Measurements from ENCODE around the gene GAA. TPM values are rescaled to one million over a fixed set of nuclear protein-coding genes. Genes with fewer than 3 reads are reported as not detected.

Gene GAA
- total and polyA plus RNA-seq, 2 donors (not counting 1 experiment from before 2014, with no cell fraction given), result 32.3 to 39.4 TPM

DNA sequence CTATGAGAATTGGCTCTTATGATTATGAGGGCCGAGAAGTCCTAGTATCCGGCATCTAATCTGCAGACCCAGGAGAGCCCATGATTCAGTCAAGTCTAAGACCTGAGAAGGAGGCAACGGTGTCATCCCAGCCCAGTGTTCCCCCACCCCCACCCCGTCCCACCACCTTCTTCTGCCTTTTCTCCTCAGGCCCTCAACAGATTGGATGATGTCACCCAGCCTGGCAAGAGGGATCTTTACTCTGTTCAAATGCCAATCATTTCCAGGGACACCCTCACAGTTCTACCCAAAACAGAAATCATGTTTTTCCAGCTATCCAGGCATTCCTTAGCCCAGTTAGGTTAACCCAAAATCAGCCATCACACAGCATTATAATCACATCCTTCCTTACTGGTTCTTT is 10.0 kb upstream of the GAA start:
- Mint-ChIP-seq H3K27ac (no peak overlapping the region), H3K4me3 (no peak overlapping the region), H3K9me3 (ENCODE audit: insufficient read depth) (no peaks in the 10 kb centered on the region), H3K4me1 (no peaks in the 10 kb centered on the region), H3K27me3 (peaks cover 4% of the 10 kb centered on the region)
- no peaks in the 10 kb centered on the region for H3K79me2 ChIP-seq (ENCODE audit: control insufficient read depth, insufficient read depth, low read length)
- WGBS (ENCODE audit: insufficient coverage), result 83% methylated on average over 3 of the region's 4 CpGs
- CTCF ChIA-PET, result interaction anchor here (0.7 to 2.3 kb wide), 2 partner anchors 10 to 14 kb away, joined by 3 to 8 read pairs; partner anchors contain the start of gene GAA
- TF ChIP-seq, protein P1, sequence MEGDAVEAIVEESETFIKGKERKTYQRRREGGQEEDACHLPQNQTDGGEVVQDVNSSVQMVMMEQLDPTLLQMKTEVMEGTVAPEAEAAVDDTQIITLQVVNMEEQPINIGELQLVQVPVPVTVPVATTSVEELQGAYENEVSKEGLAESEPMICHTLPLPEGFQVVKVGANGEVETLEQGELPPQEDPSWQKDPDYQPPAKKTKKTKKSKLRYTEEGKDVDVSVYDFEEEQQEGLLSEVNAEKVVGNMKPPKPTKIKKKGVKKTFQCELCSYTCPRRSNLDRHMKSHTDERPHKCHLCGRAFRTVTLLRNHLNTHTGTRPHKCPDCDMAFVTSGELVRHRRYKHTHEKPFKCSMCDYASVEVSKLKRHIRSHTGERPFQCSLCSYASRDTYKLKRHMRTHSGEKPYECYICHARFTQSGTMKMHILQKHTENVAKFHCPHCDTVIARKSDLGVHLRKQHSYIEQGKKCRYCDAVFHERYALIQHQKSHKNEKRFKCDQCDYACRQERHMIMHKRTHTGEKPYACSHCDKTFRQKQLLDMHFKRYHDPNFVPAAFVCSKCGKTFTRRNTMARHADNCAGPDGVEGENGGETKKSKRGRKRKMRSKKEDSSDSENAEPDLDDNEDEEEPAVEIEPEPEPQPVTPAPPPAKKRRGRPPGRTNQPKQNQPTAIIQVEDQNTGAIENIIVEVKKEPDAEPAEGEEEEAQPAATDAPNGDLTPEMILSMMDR (IDR thresholded peaks at IDR 0.05), result no peak
- no peak for TF ChIP-seq EZH2 (IDR thresholded peaks at IDR 0.05; ENCODE audit: borderline replicate concordance, insufficient read depth, low read depth, low read length, poor library complexity, severe bottlenecking)
- no peak overlapping the region for H3K4me3 ChIP-seq (ENCODE audit: control extremely low read depth in 1 of 5, extremely low read depth in 1 of 5, insufficient read depth in 1 of 5, low read depth in 2 of 5, low read length in 4 of 5)
- no peak overlapping the region for H3K4me2 ChIP-seq (replicated peaks; ENCODE audit: low read depth, low read length, poor library complexity, severe bottlenecking)
- POLR2A ChIA-PET, result no interaction called here
- no peaks in the 10 kb centered on the region for H3K4me1 ChIP-seq (ENCODE audit: control insufficient read depth in 2 of 2, insufficient read depth in 2 of 2, low read length in 2 of 2)
- no peak overlapping the region for H3K27ac ChIP-seq (ENCODE audit: low read length in 2 of 2)
- no peak for ATAC-seq (ENCODE audit: low read depth)
- intact Hi-C loops (cut with micrococcal nuclease), result no loop called here
- H3K9me3 ChIP-seq (ENCODE audit: control extremely low read depth in 1 of 3, control insufficient read depth in 2 of 3, insufficient read depth in 1 of 3, low read length in 2 of 3), result no peaks in the 10 kb centered on the region
- no peaks in the 10 kb centered on the region for H3K36me3 ChIP-seq (replicated peaks in 1 of 2; ENCODE audit: control extremely low read depth in 1 of 2, control insufficient read depth in 1 of 2, extremely low read depth in 1 of 2, insufficient read depth in 2 of 2, low read length in 1 of 2)
- no peaks in the 10 kb centered on the region for H3K27me3 ChIP-seq (replicated peaks in 1 of 4; ENCODE audit: control extremely low read depth in 1 of 4, control insufficient read depth in 3 of 4, insufficient read depth in 4 of 4, low read length in 3 of 4)
- DNase-seq, result no peak
- H2AFZ ChIP-seq (ENCODE audit: insufficient read depth, low read depth, low read length, poor library complexity, severe bottlenecking), result no peak overlapping the region
- H3K9ac ChIP-seq (ENCODE audit: low read length), result no peak overlapping the region
- no peaks in the 10 kb centered on the region for H4K20me1 ChIP-seq (ENCODE audit: control insufficient read depth, insufficient read depth, low read length, poor library complexity, severe bottlenecking)

DNA sequence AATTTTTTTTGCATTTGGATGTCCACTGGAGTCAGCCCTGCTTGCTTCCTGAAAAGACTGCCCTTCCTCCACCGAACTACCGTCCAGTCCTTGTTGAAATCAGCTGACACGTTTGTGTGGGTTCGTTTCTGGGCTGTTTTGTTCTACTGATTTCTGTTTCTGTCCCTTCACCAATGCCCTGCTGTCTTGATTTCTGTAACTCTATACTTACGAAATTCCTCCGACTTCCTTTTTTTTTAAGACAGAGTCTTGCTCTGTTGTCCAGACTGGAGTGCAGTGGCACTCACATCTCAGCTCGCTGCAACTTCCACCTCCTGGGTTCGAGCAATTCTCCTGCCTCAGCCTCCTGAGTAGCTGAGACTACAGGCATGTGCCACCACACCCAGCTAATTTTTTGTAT is 8.4 kb upstream of the GAA start:
- H3K4me1 Mint-ChIP-seq, result no peaks in the 10 kb centered on the region
- TF ChIP-seq EZH2 (IDR thresholded peaks at IDR 0.05; ENCODE audit: borderline replicate concordance, insufficient read depth, low read depth, low read length, poor library complexity, severe bottlenecking), result no peak
- TF ChIP-seq, protein P1 (IDR thresholded peaks at IDR 0.05), result no peak
- no peaks in the 10 kb centered on the region for H3K4me1 ChIP-seq (ENCODE audit: control insufficient read depth in 2 of 2, insufficient read depth in 2 of 2, low read length in 2 of 2)
- ATAC-seq (ENCODE audit: low read depth) (no peak), DNase-seq (no peak)
- no peak overlapping the region for H3K27ac Mint-ChIP-seq
- H3K9me3 Mint-ChIP-seq (ENCODE audit: insufficient read depth), result no peaks in the 10 kb centered on the region
- no peak overlapping the region for H3K4me2 ChIP-seq (replicated peaks; ENCODE audit: low read depth, low read length, poor library complexity, severe bottlenecking)
- POLR2A ChIA-PET, result no interaction called here
- 59% methylated on average over 5 of the region's 8 CpGs for WGBS (ENCODE audit: insufficient coverage)
- no peaks in the 10 kb centered on the region for H3K9me3 ChIP-seq (ENCODE audit: control extremely low read depth in 1 of 3, control insufficient read depth in 2 of 3, insufficient read depth in 1 of 3, low read length in 2 of 3)
- intact Hi-C loops (cut with micrococcal nuclease), result no loop called here
- no peak overlapping the region for H2AFZ ChIP-seq (ENCODE audit: insufficient read depth, low read depth, low read length, poor library complexity, severe bottlenecking)
- CTCF ChIA-PET, result interaction anchor here (0.6 to 2.3 kb wide), 3 partner anchors 8 to 52 kb away, joined by 4 to 8 read pairs (median 5); partner anchors contain the start of gene GAA
- no peak overlapping the region for H3K4me3 Mint-ChIP-seq
- no peaks in the 10 kb centered on the region for H3K27me3 ChIP-seq (replicated peaks in 1 of 4; ENCODE audit: control extremely low read depth in 1 of 4, control insufficient read depth in 3 of 4, insufficient read depth in 4 of 4, low read length in 3 of 4)
- no peak overlapping the region for H3K27ac ChIP-seq (ENCODE audit: low read length in 2 of 2)
- no peaks in the 10 kb centered on the region for H3K36me3 ChIP-seq (replicated peaks in 1 of 2; ENCODE audit: control extremely low read depth in 1 of 2, control insufficient read depth in 1 of 2, extremely low read depth in 1 of 2, insufficient read depth in 2 of 2, low read length in 1 of 2)
- H3K9ac ChIP-seq (ENCODE audit: low read length), result no peak overlapping the region
- no peak overlapping the region for H3K4me3 ChIP-seq (ENCODE audit: control extremely low read depth in 1 of 5, extremely low read depth in 1 of 5, insufficient read depth in 1 of 5, low read depth in 2 of 5, low read length in 4 of 5)
- no peaks in the 10 kb centered on the region for H4K20me1 ChIP-seq (ENCODE audit: control insufficient read depth, insufficient read depth, low read length, poor library complexity, severe bottlenecking)
- H3K79me2 ChIP-seq (ENCODE audit: control insufficient read depth, insufficient read depth, low read length), result no peaks in the 10 kb centered on the region
- peaks cover 4% of the 10 kb centered on the region for H3K27me3 Mint-ChIP-seq

All from B cell (primary cell).